ENCODE data around the gene NME3. TPM values are rescaled to one million over a fixed set of nuclear protein-coding genes. Genes with fewer than 3 reads are reported as not detected.
A peak's percentile ranks its signal among the peaks of the same experiment; 100 is the strongest.

NME3 gene
- total and polyA plus RNA-seq, 9 of the 15 experiments (the other 6 are each of a cell fraction or from before 2014, with no cell fraction given), result 0.68 to 76.3 (median 11.5) TPM

- TF ChIP-seq ZNF639 (CRISPR knock-in tag; conservative IDR thresholded peaks at IDR 0.05 in 1 of 2, IDR thresholded peaks at IDR 0.05 in 1 of 2) (no peak), ZNF277 (CRISPR knock-in tag; IDR thresholded peaks at IDR 0.05; ENCODE audit: borderline replicate concordance) (no peak), MNT (conservative IDR thresholded peaks at IDR 0.05) (0 out of 4 replicates have a peak, but pooled peaks of 1 of the 2 experiments have one; percentile 31), MAX (CRISPR knock-in tag; IDR thresholded peaks at IDR 0.05) (no peak), SOX6 (IDR thresholded peaks at IDR 0.05) (no peak), ILK (tag; IDR thresholded peaks at IDR 0.05; ENCODE audit: borderline replicate concordance, low read depth) (no peak), CTCF (IDR thresholded peaks at IDR 0.05 in 2 of 3, conservative IDR thresholded peaks at IDR 0.05 in 1 of 3; ENCODE audit: insufficient read depth in 2 of 3, low read depth in 1 of 3, low read length in 3 of 3) (peak in 2 of 3 experiments; percentile 21 to 39; a peak in 3 of 6 replicates), KAT2B (IDR thresholded peaks at IDR 0.05; ENCODE audit: low read depth, low read length) (no peak), MCM3 (IDR thresholded peaks at IDR 0.05) (no peak), BRCA1 (IDR thresholded peaks at IDR 0.05) (no peak), BRCA1 (CRISPR knock-in tag; IDR thresholded peaks at IDR 0.05) (no peak), CHAMP1 (IDR thresholded peaks at IDR 0.05) (no peak), NRF1 (conservative IDR thresholded peaks at IDR 0.05 in 1 of 2, IDR thresholded peaks at IDR 0.05 in 1 of 2) (0 out of 4 replicates have a peak, but pooled peaks of 1 of the 2 experiments have one; percentile 12), TCFL5 (CRISPR knock-in tag; conservative IDR thresholded peaks at IDR 0.05) (no peak), RBM14 (IDR thresholded peaks at IDR 0.05; ENCODE audit: borderline replicate concordance, insufficient read depth, low read depth, low read length) (no peak), EGR1 (conservative IDR thresholded peaks at IDR 0.05) (no peak), CBX2 (IDR thresholded peaks at IDR 0.05; ENCODE audit: insufficient read depth, low read length, poor library complexity, severe bottlenecking) (no peak), RUNX1 (IDR thresholded peaks at IDR 0.05; ENCODE audit: low read depth) (no peak)
These were observed 38.0 kb upstream of the NME3 start (continued) for GRCh38 chr16:1809281-1809801.
